ENCODE data around the gene CHRNA5.
"Not testable (repeated sequence)": the region's sequence is repeated elsewhere in the genome, so short reads cannot be mapped to it uniquely, and the experiment has no call there.

The CHRNA5 gene

GRCh38 chr15:78565097-78565950, at the start of gene CHRNA5:
TSS of gene CHRNA5 (plus strand) at chr15:78565520. CDS start at chr15:78565720, 200 bp downstream.
- H3K27ac ChIP-seq, result peak within 1 kb of the TSS; percentile 80
- TF ChIP-seq, protein P1, sequence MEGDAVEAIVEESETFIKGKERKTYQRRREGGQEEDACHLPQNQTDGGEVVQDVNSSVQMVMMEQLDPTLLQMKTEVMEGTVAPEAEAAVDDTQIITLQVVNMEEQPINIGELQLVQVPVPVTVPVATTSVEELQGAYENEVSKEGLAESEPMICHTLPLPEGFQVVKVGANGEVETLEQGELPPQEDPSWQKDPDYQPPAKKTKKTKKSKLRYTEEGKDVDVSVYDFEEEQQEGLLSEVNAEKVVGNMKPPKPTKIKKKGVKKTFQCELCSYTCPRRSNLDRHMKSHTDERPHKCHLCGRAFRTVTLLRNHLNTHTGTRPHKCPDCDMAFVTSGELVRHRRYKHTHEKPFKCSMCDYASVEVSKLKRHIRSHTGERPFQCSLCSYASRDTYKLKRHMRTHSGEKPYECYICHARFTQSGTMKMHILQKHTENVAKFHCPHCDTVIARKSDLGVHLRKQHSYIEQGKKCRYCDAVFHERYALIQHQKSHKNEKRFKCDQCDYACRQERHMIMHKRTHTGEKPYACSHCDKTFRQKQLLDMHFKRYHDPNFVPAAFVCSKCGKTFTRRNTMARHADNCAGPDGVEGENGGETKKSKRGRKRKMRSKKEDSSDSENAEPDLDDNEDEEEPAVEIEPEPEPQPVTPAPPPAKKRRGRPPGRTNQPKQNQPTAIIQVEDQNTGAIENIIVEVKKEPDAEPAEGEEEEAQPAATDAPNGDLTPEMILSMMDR (conservative IDR thresholded peaks at IDR 0.05), result no peak

GRCh38 chr15:78520035-78520434, 45.3 kb upstream of the CHRNA5 start:
- H3K27ac ChIP-seq, result not testable (repeated sequence)

DNA sequence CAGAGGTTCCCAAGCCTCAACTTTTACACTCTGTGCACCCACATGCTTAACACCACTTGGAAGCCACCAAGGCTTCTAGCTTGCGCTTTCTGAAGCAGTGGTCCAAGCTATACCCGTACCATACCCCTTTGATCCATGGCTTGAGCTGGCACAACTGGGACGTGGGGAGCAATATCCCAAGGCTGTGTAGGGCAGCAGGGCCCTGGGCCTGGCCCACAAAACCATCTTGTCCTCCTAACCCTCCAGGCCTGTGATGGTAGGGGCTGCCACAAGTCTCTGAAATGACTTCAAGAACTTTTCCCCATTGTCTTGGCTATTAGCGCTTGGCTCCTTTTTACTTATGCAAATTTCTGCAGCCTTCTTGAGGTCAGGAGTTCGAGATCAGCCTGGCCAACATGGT, 41.1 kb upstream of the CHRNA5 start:
- TF ChIP-seq, protein P1 (conservative IDR thresholded peaks at IDR 0.05), result no peak
- H3K27ac ChIP-seq, result no peak overlapping the region

DNA sequence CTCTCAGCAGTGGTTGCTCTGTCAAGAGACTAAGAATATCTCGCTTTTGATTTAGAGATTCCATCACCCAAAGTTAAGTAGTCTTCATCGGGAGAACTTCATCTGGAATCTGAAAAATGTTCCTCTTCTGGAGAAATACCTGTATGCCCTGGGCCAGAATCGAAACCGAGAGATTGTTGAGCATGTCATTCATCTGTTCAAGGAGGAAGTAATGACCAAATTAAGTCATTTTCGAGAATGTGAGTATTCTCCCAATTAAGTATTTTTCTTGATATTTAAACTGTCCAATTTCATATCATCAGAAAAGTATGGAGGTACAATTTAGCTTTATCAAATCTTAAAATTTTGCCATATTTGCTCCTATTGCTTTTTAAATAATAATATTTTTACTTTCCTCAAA, 38.0 kb upstream of the CHRNA5 start:
- TF ChIP-seq, protein P1 (conservative IDR thresholded peaks at IDR 0.05), result no peak
- no peak overlapping the region for H3K27ac ChIP-seq

DNA sequence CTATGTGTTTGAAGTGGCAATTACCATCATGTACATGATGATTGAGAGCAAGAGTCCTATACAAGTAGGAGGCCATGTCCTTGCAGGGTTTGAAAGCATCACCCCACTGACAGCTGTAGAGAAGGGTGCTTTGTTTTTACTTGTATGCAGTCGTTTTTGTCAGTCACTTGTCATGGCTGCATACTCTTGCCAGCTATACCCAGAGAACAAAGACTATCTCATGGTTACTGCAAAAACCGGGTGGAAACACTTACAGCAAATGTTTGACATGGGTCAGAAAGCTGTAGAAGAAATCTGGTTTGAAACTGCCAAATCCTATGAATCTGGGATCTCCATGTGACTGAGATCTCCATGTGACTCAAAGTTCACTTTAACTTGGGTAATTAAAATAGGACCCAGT, 32.0 kb upstream of the CHRNA5 start:
- no peak overlapping the region for H3K27ac ChIP-seq
- TF ChIP-seq, protein P1 (conservative IDR thresholded peaks at IDR 0.05), result no peak

- TF ChIP-seq, protein P1 (conservative IDR thresholded peaks at IDR 0.05), result no peak
- no peak overlapping the region for H3K27ac ChIP-seq
Observed at GRCh38 chr15:78536134-78536533, 29.2 kb upstream of the CHRNA5 start.

GRCh38 chr15:78537266-78537905, 27.9 kb upstream of the CHRNA5 start:
- H3K27ac ChIP-seq, result no peak overlapping the region
- TF ChIP-seq, protein P1 (conservative IDR thresholded peaks at IDR 0.05), result no peak

DNA sequence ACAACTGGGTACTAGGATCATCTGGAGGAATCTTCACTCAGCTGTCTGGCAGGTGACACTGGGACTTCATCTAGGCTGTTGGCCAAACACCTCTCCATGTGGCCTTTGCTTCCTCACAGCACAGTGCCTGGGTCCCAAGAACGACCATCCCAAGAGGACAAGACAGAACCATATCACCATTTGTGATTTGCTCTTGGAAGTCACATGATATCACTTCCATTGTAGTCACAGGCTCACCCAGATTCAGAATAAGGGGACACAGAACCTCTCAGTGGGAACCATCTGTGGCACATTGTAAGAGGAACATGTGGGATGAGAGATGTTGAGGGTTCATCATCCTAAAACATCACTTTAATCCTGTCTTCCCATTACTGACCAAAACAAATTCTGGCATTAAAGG, 27.0 kb upstream of the CHRNA5 start:
- H3K27ac ChIP-seq, result no peak overlapping the region
- TF ChIP-seq, protein P1 (conservative IDR thresholded peaks at IDR 0.05), result no peak

DNA sequence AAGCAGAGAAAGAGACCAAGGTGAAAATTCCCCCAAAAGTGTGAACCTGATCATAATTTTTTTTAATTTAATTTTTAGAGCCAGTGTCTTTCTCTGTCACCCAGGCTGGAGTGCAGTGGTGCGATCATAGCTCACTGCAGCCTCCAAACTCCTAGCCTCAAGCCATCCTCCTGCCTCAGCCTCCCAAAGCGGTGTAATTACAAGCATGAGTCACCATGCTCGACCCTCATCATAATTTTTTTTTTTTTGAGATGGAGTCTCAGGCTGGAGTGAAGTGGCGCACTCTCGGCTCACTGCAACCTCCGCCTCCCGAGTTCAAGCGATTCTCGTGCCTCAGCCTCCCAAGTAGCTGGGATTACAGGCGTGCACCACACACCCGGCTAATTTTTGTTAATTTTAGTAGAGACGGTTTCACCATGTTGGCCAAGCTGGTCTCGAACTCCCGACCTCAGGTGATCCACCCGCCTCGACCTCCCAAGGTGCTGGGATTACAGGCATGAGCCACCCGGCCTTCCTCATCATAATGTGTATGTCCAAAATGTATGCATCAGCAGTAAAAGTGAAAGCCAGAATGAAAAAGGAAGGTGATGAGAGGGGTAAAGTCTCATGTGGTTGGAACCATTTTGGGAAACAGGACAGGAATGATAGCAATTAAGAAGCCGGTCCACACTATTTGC, 25.7 kb upstream of the CHRNA5 start:
- peak overlapping the region; percentile 94 for H3K27ac ChIP-seq

All from VCaP (cell line).